22Rv1 (cell line): Measurements from ENCODE around the gene NR1H2.

Experiments
- CTCF ChIP-seq: fragments of 450-650 bp; IDR thresholded peaks from 2 replicates; pipeline ENCODE4 v1.5.1; 2017; ENCODE audit warnings: mild to moderate bottlenecking
- ZFX ChIP-seq: fragments of 450-650 bp; IDR thresholded peaks from 2 replicates; pipeline ENCODE4 v1.6.1; 2017; ENCODE audit warnings: antibody characterized with exemption, borderline replicate concordance

GRCh38 chr19:50428772-50429463, 52.7 kb downstream of the NR1H2 start:
- no peak for TF ChIP-seq CTCF
- TF ChIP-seq ZFX: no peak
